IMR-90 (cell line): Measurements from ENCODE around the gene SPATA31A5. TPM values are rescaled to one million over a fixed set of nuclear protein-coding genes. Genes with fewer than 3 reads are reported as not detected.
"Not testable (repeated sequence)": the region's sequence is repeated elsewhere in the genome, so short reads cannot be mapped to it uniquely, and the experiment has no call there.

ENCODE experiments used
- ATAC-seq: fragments of 200-7000 bp; cut with Tn5 transposase; 2 replicates; pipeline ENCODE4 v1.9.1; 2020; ENCODE audit warnings: low read depth, mild to moderate bottlenecking, moderate library complexity
- Bru-seq: library from RNA; stranded (reverse); fragments of 400-500 nt; gene quantifications from one replicate; lab custom pipeline; 2021; lab: Mats Ljungman, UMichigan
- BruChase-seq, 2 experiments: library from RNA; stranded (reverse); fragments of 400-500 nt; gene quantifications; one replicate each; lab custom pipeline; 2021; lab: Mats Ljungman, UMichigan
- BruUV-seq: library from RNA; stranded (reverse); fragments of 400-500 nt; replicated peaks from 2 replicates; lab custom pipeline; 2021; lab: Mats Ljungman, UMichigan
- CTCF ChIA-PET: fragments of 300-600 bp; formaldehyde crosslinking; extraction: SDS; loops from one replicate; lab custom pipeline; 2021; ENCODE audit warnings: antibody characterized with exemption; lab: Yijun Ruan, JAX
- POLR2A ChIA-PET: fragments of 300-600 bp; sonication (Branson Sonifier 250); formaldehyde crosslinking; loops from one replicate; lab custom pipeline; 2022; ENCODE audit warnings: antibody characterized with exemption; ENCODE audit not compliant: unreplicated experiment; lab: Charles Lee
- DNase-seq: peaks from one replicate; pipeline ENCODE4 v3.0.0; 2013
- H2AFZ ChIP-seq: replicated peaks from 2 replicates; pipeline ENCODE3; 2013; ENCODE audit warnings: low read length, mild to moderate bottlenecking; ENCODE audit not compliant: poor library complexity
- H2AK5ac ChIP-seq: 2 replicates; pipeline ENCODE4 v1.6.1; 2013; ENCODE audit warnings: low read depth, low read length, inconsistent platforms
- H2AK9ac ChIP-seq: replicated peaks from 2 replicates; pipeline ENCODE3; 2013; ENCODE audit warnings: mild to moderate bottlenecking, low read depth, low read length, moderate library complexity; ENCODE audit not compliant: poor library complexity
- H2BK120ac ChIP-seq: 2 replicates; pipeline ENCODE4 v1.6.1; 2013; ENCODE audit warnings: low read depth, low read length, inconsistent platforms
- H2BK15ac ChIP-seq: 3 replicates; pipeline ENCODE4 v1.6.1; 2013; ENCODE audit warnings: low read depth, low read length, inconsistent platforms
- H2BK20ac ChIP-seq: 2 replicates; pipeline ENCODE4 v1.6.1; 2013; ENCODE audit warnings: low read depth, mild to moderate bottlenecking, inconsistent platforms, low read length, moderate library complexity
- H2BK5ac ChIP-seq: 2 replicates; pipeline ENCODE4 v1.6.1; 2013; ENCODE audit warnings: mild to moderate bottlenecking, low read depth, low read length, inconsistent platforms; ENCODE audit not compliant: poor library complexity, severe bottlenecking
- H3K14ac ChIP-seq: replicated peaks from 2 replicates; pipeline ENCODE4 v1.6.1; 2013; ENCODE audit warnings: low read depth, low read length, inconsistent platforms
- H3K18ac ChIP-seq: 2 replicates; pipeline ENCODE4 v1.6.1; 2013; ENCODE audit warnings: low read depth, low read length, control low read depth
- H3K23ac ChIP-seq: 2 replicates; pipeline ENCODE4 v1.6.1; 2013; ENCODE audit warnings: low read depth, low read length, inconsistent platforms
- H3K27ac ChIP-seq: 2 replicates; pipeline ENCODE4 v1.5.1; 2013; ENCODE audit warnings: mild to moderate bottlenecking, control low read depth, low read length; ENCODE audit not compliant: insufficient read depth
- H3K27me3 ChIP-seq: 2 replicates; pipeline ENCODE4 v1.6.1; 2013; ENCODE audit warnings: low read length; ENCODE audit not compliant: control insufficient read depth, insufficient read depth
- H3K36me3 ChIP-seq: 2 replicates; pipeline ENCODE4 v1.6.1; 2013; ENCODE audit warnings: low read length, mixed read lengths; ENCODE audit not compliant: control insufficient read depth, insufficient read depth
- H3K4ac ChIP-seq: 2 replicates; pipeline ENCODE4 v1.6.1; 2013; ENCODE audit warnings: low read depth, low read length, inconsistent platforms
- H3K4me1 ChIP-seq: 2 replicates; pipeline ENCODE4 v1.6.1; 2013; ENCODE audit warnings: low read length, mixed read lengths; ENCODE audit not compliant: control insufficient read depth, insufficient read depth
- H3K4me2 ChIP-seq: 2 replicates; pipeline ENCODE4 v1.6.1; 2013; ENCODE audit warnings: low read depth, mild to moderate bottlenecking, control low read depth, low read length, moderate library complexity
- H3K4me3 ChIP-seq: 2 replicates; pipeline ENCODE4 v1.5.1; 2013; ENCODE audit warnings: low read depth, mild to moderate bottlenecking, control low read depth, low read length, moderate library complexity; ENCODE audit not compliant: insufficient read depth
- H3K56ac ChIP-seq: 2 replicates; pipeline ENCODE4 v1.6.1; 2013; ENCODE audit warnings: low read length, inconsistent platforms; ENCODE audit not compliant: insufficient read depth; ENCODE audit errors: extremely low read depth
- H3K79me1 ChIP-seq, 2 experiments: 2 replicates each; pipeline ENCODE4 v1.6.1; 2013; ENCODE audit warnings: low read length in 2 of 2, inconsistent platforms in 1 of 2, low read depth in 1 of 2
- H3K9ac ChIP-seq: 2 replicates; pipeline ENCODE4 v1.6.1; 2013; ENCODE audit warnings: low read depth, low read length, control low read depth
- H3K9me1 ChIP-seq: 2 replicates; pipeline ENCODE4 v1.6.1; 2013; ENCODE audit warnings: low read length, inconsistent platforms; ENCODE audit not compliant: insufficient read depth
- H3K9me3 ChIP-seq: 2 replicates; pipeline ENCODE4 v1.6.1; 2013; ENCODE audit warnings: low read length; ENCODE audit not compliant: control insufficient read depth, insufficient read depth
- H4K20me1 ChIP-seq: 2 replicates; pipeline ENCODE4 v1.6.1; 2013; ENCODE audit warnings: low read length, inconsistent platforms; ENCODE audit not compliant: insufficient read depth
- H4K5ac ChIP-seq: 2 replicates; pipeline ENCODE4 v1.6.1; 2013; ENCODE audit warnings: mild to moderate bottlenecking, low read depth, low read length, control low read depth
- H4K8ac ChIP-seq, 2 experiments: 2 replicates each; pipeline ENCODE4 v1.6.1; 2013; ENCODE audit warnings: low read depth in 2 of 2, low read length in 2 of 2, control low read depth in 1 of 2, inconsistent platforms in 1 of 2
- H4K91ac ChIP-seq: 2 replicates; pipeline ENCODE4 v1.6.1; 2013; ENCODE audit warnings: low read depth, low read length, inconsistent platforms; ENCODE audit not compliant: insufficient read depth
- WGBS, 2 experiments: methylation state at CpG; one replicate each; pipeline versions ENCODE4 v1.1.5 to v1.1.7; 2013; ENCODE audit warnings: missing lambda C conversion rate in 2 of 2; ENCODE audit not compliant: insufficient read length in 1 of 2; ENCODE audit errors: extremely low coverage in 2 of 2; 5-methylcytosine and 5-hydroxymethylcytosine counted together
- dilution Hi-C: fragments of 300-500 bp; cut with HindIII; formaldehyde crosslinking; loops from one replicate; pipeline ENCODE4 v1.14.3; 2018; ENCODE audit warnings: low sequenced_read_pairs; ENCODE audit not compliant: unreplicated experiment
- in situ Hi-C: fragments of 300-500 bp; cut with MboI; formaldehyde crosslinking; loops from 3 replicates; pipeline ENCODE4 v1.14.3; 2019; ENCODE audit warnings: low sequenced_read_pairs, inconsistent platforms, mixed read lengths
- intact Hi-C: fragments of 100-400 bp; cut with micrococcal nuclease; formaldehyde crosslinking; loops from 2 replicates; pipeline ENCODE4 v1.10.0; 2022
- long read RNA-seq: library from polyadenylated mRNA; unstranded; transcript quantifications from one replicate; pipeline ENCODE4 v2.0.0, GENCODE V29; 2021; ENCODE audit not compliant: unreplicated experiment
- polyA plus RNA-seq, 3 experiments: library from polyadenylated mRNA; depleted of rRNA; stranded (reverse); fragments of >200 nt; gene quantifications; 2 replicates each; pipeline ENCODE4 v1.2.3, GENCODE V29; 2012; ENCODE audit warnings: low replicate concordance in 1 of 3
- total RNA-seq: library from RNA; depleted of rRNA; stranded (reverse); fragments of >200 nt; gene quantifications from 2 replicates; pipeline ENCODE4 v1.2.3, GENCODE V29; 2012; rRNA removed

Gene SPATA31A5
- total RNA-seq (not detected in 2 replicates), polyA plus RNA-seq (2012; rRNA removed) (not detected in 2 replicates), Bru-seq, nascent RNA (not detected), BruChase-seq, experiment 1, labeled RNA remaining after a 6-hour chase (not detected), BruChase-seq, experiment 2, labeled RNA remaining after a 2-hour chase (not detected)
- polyA plus RNA-seq (2012; cell fraction: cytosol; rRNA removed) = not detected in 2 replicates
- polyA plus RNA-seq (2012; cell fraction: nucleus; rRNA removed; ENCODE audit: low replicate concordance) = not detected in 2 replicates
- long read RNA-seq = 0 reads

- H3K27ac ChIP-seq, BruUV-seq, CTCF ChIA-PET, intact Hi-C loops, H4K91ac ChIP-seq, H3K4me1 ChIP-seq, H4K20me1 ChIP-seq, H4K8ac ChIP-seq, H2BK120ac ChIP-seq, H3K79me1 ChIP-seq, H2AK5ac ChIP-seq, dilution Hi-C loops, H3K4me2 ChIP-seq, H3K9me1 ChIP-seq, H4K5ac ChIP-seq, H3K56ac ChIP-seq, H3K23ac ChIP-seq, H3K4me3 ChIP-seq, POLR2A ChIA-PET, DNase-seq, H2BK15ac ChIP-seq, H3K4ac ChIP-seq, H3K14ac ChIP-seq, H2AFZ ChIP-seq, H3K18ac ChIP-seq, H2AK9ac ChIP-seq, H2BK5ac ChIP-seq, H3K36me3 ChIP-seq, H2BK20ac ChIP-seq, in situ Hi-C loops, H3K9ac ChIP-seq, ATAC-seq, H3K27me3 ChIP-seq, H3K9me3 ChIP-seq: not testable (repeated sequence)
- WGBS, 2 experiments = no CpG with 5 or more reads among the region's 7 CpGs
These were observed at the start of gene SPATA31A5 for GRCh38 chr9:60914107-60914506. Gene SPATA31A5 (plus strand): TSS chr9:60914407. CDS start chr9:60914436, 29 bp downstream.

GRCh38 chr9:60962990-60963350 lies 48.8 kb downstream of the SPATA31A5 start:
- H4K20me1 ChIP-seq, DNase-seq, H2BK20ac ChIP-seq, H2BK120ac ChIP-seq, H3K27ac ChIP-seq, H2AK9ac ChIP-seq, dilution Hi-C loops, intact Hi-C loops, BruUV-seq, H3K4me3 ChIP-seq, ATAC-seq, H4K91ac ChIP-seq, H3K4ac ChIP-seq, H3K27me3 ChIP-seq, H3K9ac ChIP-seq, H3K9me1 ChIP-seq, CTCF ChIA-PET, H3K9me3 ChIP-seq, H3K14ac ChIP-seq, H3K23ac ChIP-seq, H2AFZ ChIP-seq, H4K5ac ChIP-seq, H2BK15ac ChIP-seq, H3K4me2 ChIP-seq, POLR2A ChIA-PET, H3K4me1 ChIP-seq, H2BK5ac ChIP-seq, H3K18ac ChIP-seq, H3K36me3 ChIP-seq, H3K79me1 ChIP-seq, H4K8ac ChIP-seq, H2AK5ac ChIP-seq, in situ Hi-C loops, H3K56ac ChIP-seq: not testable (repeated sequence)
- no CpG with 5 or more reads among the region's 1 CpG for WGBS, 2 experiments
